Measurements from ENCODE around the gene HIC2.
"Not testable (repeated sequence)": the region's sequence is repeated elsewhere in the genome, so short reads cannot be mapped to it uniquely, and the experiment has no call there.

Gene HIC2

DNA sequence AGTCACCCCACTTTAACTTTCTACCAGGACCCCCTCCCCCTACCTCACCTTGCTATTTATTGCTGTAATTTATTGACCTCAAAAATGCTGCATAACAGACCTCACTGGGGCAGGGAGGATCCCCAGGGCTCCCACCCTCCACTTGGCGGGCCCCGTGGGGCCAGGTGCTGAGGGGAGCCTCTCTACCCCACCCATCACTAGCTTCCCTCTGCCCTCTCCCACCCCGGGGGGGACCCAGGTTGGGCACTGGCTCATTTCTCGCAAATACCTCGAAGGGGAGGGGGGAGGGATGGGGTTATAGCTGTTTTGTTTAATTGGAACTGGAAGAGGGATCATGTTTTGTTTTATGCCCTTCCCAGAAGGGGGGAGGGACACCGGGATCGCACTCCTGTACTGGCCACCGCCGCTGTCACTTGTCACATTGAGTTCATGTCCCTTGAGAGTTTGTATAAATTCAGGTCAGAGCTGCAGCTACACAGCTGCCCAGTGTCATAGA is 33.7 kb downstream of the HIC2 start:
- no peak for DNase-seq

DNA sequence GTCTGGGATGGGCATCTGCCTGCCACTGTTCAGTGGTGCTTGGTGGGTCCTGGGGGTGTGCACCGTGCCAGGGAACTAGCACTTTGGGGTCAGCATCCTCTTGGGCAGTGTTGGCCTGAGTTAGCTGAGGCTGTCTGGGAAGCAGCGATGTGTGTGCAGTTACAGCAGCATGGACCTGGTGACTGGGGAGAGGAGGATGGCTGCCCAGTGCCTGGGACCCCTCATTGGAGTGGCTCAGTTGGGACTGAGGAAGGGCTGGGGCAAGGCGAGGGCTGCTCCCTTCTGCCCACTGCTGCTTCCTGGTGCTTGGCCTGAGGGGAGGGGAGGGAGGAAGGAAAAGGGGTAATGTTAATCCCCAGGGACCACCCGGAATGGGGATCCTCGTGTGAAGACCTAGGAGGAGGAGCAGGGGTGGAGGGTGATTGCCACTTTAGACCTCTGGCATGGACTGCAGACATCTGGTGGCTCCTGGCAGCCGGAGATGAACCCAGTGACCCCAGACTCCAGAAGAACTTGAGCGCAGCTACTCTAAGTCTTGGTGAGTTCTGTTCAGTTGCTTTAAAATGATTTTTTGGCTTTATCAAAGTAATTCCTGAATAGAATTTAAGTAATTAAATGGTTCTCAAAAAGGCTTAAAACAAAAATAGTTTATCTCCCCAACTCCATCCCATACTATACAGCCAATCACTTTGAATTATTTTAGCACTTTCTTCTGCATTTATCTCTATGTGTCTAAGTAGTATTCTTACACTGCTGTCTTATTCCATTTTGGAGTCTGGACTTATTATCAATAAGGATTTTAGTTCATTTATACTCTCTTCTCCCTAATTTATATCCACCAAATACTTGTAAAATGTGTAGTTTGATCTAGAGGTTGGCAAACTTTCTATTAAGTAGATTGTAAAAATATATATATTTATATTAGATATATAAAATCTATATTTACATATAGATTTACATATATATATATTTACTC is 34.7 kb downstream of the HIC2 start:
- no peak for DNase-seq

DNA sequence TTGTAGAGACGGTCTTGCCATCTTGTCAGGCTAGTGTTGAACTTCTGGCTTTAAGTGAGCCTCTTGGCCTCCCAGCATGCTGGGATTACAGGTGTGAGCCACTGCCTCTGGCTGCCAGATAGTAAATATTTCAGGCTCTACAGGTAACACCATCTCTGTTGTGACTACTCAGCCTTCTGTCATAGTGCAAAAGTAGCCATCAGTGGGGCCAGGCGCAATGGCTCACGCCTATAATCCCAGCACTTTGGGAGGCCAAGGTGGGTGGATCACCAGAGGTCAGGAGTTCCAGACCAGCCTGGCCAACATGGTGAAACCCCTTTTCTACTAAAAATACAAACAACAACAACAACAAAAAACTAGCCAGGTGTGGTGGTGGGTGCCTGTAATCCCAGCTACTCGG is 35.5 kb downstream of the HIC2 start:
- DNase-seq: not testable (repeated sequence)

DNA sequence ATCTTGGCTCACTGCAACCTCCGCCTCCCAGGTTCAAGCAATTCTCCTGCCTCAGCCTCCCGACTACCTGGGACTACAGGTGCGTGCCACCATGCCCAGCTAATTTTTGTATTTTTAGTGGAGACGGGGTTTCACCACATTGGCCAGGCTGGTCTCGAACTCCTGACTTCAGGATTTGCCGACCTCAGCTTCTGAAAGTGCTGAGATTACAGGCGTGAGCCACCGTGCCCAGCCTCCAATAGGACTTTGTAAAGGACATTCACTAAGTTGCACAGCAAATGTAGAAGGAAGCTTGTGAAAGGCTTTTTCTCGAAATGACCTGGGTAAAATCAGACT is 37.8 kb downstream of the HIC2 start:
- not testable (repeated sequence) for DNase-seq

DNA sequence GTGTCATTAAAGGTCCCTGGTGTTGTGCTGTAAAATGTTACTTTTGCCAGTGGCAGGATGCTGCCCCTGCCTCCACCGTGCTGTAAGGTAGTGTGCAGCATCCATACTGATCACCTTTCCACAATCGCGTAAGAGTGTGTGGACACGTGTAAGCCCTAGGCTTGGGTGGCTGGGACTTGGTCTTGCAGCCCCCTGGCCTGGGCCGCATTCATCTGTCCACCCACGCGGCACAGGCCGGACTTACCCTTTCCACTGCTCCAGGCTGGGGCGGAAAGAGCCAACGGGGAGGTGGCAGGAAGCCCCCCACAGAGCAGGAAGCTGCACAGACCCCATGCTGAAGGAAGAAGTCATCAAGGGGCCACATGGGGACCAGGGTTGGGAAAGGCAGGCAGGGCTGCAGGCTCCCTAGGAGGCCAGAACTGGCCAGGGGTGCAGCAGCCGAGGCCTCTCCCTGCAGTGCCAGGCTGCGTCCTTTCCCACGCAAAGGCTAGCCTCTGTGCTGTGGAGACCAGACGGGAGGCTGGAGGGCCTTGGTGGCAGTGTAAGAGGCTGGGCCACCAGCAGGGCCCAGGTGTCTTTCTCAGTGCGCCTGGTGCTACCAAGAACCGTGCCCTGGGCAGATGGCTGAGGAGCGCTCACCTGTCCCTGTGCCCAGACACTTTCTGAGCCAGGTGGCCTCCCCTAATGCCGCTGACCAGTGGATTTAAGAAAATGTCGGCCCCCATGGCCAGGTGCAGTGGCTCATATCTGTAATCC is 38.3 kb downstream of the HIC2 start:
- DNase-seq: no peak

DNA sequence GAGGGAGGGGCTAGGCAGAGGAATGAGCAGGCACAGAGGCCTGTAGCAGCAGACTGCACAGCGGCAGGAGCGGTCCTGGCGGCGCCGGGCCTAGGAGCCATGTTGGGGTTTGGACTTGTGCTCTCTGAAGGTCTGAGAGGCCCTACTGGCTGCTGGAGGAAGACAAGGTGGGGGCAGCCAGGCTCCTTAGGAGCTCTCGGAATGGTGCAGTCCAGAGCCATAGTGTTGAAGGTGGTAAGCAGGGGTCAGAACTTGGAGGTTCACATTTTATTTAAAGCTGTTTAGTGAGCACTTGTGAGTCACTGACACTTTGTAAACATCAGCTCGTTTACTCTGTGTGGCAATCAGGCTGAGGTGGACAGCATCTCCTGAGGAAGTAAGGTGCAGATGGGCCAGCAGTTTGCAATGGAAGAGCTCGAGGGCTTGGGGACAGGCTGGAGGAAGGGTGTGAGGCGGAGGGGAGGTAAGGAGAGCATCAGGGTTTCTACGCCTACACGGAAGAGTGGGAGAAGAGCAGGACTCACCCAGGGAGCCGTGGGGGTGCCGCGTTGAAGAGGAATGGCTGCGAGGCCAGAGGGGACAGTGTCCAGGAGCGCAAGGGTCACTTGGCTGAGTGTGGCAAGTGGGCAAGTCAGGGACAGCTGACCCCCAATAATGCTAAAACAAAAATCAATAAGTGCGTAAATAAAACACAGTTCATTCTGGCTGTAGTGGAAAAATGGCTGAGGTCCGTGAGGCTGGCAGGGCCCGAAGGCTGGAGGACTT is 40.0 kb downstream of the HIC2 start:
- DNase-seq: no peak

DNA sequence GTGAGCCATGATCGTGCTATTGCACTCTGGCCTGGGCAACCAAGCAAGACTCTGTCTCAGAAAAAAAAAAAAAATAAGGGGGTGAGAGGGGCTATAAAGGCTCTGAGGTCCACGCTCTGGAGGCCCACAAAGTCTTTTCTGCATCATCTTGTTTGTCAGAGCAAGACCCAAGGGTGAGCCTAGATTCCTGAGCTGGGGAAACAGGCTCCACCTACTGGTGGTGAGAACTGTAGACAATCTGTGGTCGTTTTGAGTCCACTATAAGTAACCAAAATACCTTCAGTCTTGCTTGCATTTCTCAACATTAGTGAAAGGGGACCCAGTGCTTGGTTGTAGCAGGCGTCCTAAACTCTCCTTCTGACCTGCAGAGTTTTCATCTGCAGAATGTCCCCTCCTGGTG is 45.5 kb downstream of the HIC2 start:
- DNase-seq: not testable (repeated sequence)

DNA sequence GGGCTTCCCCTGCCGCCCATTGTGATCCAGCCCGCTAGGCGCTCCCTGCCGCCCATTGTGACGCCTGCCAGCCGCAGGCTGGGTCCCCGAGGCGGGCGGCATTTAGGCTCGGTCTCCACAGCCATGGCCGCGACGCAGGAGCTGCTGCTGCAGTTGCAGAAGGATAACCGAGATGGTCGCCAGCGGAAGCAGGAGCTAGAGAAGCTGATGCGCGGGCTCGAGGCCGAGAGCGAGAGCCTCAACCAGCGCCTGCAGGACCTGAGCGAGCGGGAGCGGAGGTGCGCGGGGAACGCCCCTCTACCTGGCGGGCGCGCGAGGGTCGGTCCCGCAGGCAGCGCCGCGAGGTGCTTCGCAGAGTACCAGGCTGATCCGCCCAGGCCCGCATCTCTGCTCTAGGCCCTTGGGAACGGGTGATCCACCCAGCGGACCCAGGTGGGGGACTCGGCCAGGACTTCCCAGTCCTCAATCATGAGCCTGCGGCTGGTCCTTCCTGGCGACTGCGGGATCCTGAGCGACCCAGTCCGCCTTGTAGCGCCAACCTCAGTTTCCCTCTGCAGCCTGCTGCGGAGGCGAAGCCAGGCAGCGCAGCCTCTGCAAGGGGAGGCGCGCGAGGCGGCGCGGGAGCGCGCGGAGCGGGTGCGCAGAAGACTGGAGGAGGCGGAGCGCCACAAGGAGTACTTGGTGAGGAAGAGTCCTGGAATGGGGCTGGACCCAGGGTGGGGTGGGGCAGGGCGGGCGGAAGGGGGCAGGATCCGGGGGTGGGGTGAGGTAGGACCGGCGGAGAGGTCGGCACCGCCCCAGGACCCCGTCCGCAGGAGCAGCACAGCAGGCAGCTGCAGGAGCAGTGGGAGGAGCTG is 50.4 kb downstream of the HIC2 start, which contains the start of gene TMEM191C:
Gene TMEM191C, plus strand, starts transcription at position 51 of the 857 bp plus-strand sequence. Its CDS starts 73 bp downstream, at position 124.
- DNase-seq: not testable (repeated sequence)

DNA sequence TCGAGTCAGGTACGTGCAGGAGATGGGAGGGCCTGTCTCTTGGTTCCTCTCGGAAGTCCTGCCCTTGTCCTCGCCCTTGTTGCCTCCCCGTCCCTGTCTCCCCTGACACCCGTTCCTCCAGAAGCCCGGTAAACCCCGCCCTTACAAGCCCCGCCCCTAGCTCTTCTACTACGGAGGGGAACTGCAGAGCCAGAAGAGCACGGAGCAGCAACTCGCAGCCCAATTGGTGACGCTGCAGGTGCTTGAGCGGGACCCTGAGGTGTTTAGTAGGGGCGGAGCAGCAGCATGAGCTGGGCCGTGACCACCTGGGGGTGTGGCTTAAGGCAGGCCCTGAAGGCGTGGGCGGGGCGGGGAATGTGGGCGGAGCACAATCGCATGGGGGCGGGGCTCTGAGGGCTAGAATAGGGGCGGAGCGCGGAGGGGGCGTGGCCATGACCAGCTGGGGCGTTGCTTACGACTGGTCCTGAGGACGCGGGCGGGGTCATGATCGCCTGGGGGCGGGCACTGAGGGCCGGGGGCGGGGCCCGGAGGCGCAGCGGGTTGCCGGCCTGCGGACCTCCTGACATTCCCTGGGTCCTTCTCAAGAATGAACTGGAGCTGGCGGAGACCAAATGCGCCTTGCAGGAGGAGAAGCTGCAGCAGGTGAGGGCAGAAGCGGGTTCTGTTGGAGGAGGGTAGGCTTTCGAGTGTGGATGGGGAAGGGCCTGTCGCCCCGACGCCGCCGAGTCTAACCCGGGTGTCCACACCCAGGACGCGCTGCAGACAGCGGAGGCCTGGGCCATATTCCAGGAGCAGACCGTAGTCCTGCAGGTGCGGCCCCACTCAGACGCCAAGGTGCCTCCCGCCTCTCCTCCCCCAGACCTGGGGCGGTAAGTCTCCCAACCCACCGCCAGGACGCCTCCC is 51.3 kb downstream of the HIC2 start:
- peak; percentile 87 for DNase-seq

DNA sequence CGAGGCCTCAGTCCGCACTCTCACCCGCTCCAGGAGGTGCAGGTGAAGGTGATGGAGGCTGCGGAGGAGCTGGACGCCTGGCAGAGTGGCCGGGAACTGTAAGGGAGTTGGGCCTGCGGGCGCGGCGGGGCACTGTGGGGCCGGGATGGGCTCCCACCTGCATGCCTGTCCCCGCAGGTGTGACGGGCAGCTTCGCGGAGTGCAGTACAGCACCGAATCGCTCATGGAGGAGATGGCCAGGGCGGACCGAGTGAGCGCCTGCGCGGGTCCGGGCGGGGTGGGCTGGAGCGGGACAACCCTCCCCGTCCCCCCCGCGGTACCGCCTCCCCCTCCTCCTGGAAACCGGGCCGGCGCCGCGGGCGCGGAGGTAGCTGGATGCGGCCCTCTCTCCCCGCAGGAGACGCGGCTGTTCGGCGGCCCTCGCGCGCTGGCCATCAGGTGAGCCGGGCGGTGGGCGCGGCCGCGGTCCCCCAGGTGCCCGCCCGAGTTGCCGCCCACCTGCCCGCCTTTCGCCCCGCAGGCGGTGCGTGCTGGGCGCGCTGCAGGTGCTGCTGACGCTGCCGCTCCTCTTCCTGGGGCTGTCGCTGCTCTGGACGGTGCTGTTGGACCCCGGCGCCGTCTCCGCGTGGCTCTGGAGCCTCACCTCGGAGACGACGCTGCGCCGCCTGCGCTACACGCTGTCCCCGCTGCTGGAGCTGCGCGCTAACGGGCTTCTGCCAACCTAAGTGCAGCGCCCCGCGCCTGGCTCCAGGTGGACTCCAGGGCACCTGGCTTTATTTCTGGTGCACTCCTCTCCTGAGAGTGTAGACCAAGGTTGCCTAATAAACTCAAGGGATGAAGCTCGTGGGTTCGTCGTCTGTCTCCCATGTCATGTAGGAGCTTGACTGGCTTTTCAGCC is 52.2 kb downstream of the HIC2 start:
- DNase-seq: not testable (repeated sequence)

DNA sequence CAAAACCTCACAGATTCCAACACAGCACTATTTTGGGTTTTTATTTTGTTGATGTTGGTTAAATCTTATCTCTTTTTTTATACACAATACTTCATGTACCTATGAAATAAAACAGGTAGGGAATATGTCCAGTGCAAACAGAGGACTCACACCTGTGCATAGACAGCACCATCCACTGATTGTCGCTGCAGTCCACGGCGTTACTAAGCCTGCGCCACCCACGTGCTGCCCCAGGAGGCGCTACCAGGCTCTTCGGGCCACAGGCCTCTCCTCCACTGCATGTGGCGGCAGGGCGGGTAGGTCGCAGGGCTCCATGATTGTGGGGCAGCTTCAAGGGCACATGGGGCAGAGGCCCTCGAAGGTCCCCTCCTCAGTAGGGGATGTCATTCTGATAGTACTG is 55.8 kb downstream of the HIC2 start:
- DNase-seq: not testable (repeated sequence)

DNA sequence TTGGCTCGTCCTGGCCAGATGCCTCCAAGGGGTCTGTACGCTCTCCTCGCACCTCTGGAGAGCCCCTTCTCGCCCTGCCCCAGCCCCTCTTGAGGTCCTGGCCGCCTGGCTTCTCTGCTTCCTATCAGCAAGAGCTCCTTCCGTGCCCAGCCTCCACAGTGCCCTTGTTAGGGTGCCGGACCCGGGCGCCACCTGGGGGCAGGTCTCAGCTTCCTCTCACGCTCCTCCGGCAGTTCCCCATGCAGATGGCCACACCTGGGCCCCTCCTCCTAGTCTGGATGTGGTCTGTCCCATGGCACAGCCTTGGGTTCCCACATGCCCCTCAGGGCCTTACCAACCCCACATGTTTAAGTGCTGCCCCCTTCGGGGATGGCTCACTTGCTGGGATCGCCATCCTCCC is 56.5 kb downstream of the HIC2 start:
- DNase-seq: not testable (repeated sequence)

DNA sequence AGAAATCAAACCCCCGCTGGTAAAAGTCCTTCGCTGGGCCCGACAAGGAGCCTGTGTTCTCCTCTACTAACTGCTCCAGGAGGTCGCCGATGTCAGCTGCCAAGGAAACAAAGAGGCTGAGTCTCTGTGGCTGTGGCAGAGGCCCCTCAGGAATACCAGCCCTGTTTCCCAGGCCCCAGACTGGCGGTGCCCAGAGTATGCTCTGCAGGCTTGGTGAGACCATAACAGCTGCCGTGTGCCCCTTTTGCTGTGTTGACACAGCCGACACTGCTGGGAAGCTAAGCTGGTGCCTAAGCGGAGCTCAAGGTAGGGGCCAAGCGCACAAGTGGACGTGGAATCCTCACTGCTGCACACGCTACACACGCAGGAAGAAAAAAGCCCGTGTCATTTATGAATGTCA is 66.9 kb downstream of the HIC2 start:
- DNase-seq: not testable (repeated sequence)

DNA sequence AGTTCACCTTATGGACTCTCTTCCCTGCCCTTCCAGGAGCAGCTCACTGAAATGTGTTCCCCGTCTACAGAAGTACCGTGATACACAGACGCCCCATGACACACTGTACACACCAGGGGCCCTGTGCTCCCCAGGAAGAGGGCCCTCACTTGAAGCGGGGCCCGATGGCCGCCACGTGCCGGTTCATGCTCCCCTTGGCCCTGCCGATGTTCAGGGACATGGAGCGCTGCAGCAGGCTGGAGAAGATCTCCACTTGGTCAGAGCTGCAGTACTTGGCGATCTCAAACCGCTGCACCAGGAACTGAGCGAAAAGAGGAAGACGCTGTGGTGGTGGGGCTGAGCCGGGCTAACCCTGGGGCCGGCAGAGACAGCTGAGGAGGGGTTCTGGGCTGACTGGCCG is 70.6 kb downstream of the HIC2 start:
- DNase-seq: not testable (repeated sequence)

DNA sequence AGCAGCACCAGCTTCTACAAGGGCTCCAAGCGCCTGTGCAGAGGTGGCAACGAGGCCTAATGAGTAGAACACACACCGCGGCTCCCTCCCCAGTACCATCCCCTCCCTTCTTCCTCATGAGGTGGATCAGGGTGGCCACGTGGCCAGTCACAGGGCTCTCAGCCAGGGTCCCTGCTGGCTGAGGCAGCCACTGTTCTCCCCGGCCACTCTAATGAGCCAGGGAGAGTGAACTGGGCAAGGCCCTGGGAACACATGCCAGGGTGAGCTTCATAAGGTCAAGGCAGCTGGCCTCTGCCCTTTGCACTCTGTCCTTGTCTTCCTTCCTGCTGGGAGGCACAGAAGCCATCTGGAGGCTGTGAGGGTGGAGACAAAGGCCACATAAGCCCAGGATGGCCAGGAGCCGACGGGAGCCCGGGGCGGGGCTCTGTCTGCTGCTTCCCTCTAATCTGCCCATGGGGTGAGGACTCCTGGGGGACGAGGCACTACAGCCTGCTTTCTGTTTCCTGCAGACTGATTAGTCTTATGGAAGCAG is 72.0 kb downstream of the HIC2 start:
- DNase-seq: not testable (repeated sequence)

DNA sequence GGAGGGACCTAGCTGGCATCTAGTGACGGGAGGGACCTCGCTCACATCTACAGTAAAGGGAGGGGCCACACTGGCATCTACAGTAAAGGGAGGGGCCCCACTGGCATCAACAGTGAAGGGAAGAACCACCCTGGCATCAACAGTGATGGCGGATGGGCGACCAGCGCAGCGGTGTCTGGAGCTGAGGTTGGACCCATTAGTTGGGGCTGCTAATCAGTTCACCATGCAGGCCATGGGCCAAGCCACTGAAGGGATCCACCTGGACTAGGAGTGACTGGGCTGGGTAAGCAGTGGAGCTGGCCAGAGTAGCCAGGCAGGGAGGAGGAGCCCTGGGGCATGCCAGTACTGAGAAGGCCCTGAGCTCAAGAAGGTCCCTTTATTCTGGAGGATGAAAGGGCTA is 73.4 kb downstream of the HIC2 start:
- DNase-seq: not testable (repeated sequence)

DNA sequence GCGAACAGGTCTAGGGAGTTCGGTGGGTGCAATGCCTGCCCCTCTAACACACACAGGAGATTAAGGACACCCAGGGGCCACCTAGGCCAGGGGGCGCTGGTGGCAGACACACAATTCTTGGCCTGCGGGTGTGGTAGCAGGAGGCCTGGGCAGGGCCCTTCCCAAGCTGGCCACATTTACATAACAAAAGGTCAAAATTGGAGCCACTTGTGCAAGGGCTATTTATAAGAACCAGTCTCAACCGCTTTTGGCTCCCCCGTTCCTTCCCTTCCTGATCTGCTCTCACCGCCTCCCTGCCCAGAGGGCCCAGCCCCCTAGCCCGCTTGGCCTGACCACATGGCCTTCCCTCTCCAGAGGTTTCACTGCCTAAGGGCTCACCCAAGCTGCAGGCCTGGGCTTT is 75.1 kb downstream of the HIC2 start:
- not testable (repeated sequence) for DNase-seq

DNA sequence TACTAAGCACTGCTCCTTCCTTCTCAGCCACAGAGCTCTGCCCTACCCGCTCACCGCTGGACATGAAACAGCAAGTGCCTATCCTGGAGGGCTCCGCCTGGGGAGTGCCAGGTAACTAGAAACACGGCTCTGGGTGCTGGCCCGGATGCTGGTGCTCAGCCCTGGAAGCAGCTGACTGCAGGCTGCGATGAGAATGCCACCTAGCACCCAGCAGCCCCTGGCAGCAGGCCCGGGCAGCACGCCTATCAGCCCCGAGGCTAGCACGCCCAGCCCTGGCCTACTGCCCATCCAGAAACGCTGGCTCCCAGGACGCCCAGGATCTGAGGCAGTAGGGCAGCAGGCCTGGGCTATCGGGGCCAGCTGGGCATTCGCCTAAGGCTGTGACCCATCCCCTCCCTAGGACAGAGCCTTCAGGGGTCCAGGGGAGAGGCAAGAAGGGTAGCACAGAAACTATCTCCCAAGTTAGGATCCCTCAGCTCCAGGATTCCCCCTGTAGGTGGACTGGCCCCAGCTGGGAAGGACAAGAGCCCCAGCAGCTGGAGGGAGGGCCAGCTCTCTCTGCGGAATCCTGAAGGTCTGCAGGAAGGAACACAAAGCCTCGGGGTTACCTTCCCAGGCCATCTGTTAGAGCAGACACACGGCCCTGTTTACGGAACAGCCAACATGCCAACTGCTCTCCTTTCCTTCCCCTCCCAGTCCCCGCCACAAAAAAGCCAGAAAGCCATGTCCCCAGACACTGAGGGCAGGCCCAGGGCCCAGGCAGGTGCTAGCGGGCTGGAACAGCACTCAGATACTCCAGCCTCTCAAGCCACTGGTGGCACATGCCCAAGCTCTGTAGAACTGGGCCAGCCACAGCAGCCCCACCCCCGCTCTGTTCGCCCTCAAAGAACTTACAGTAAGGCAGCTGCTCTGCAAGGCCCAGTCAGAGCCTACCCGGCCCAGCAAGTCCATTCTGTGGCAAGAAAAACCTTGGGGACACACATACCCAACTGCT is 76.9 kb downstream of the HIC2 start:
- DNase-seq: not testable (repeated sequence)
